T-cell (primary cell): ENCODE data around the gene EXOC6. TPM values are rescaled to one million over a fixed set of nuclear protein-coding genes. Genes with fewer than 3 reads are reported as not detected.

Experiments
- ATAC-seq, 4 experiments: fragments of 200-7000 bp in 3 of 4; fragments of 150-1000 bp in 1 of 4; cut with Tn5 transposase; replicated peaks in 1 of 4; 1 replicate in 3 of 4; 2 replicates in 1 of 4; pipeline ENCODE4 v1.10.0; 2021; ENCODE audit warnings: moderate library complexity in 3 of 4, mild to moderate bottlenecking in 2 of 4, moderate number of reproducible peaks in 1 of 4
- CTCF ChIA-PET, 2 donors: fragments of 300-600 bp; sonication (Branson Sonifier 250); formaldehyde crosslinking; loops; one replicate each; lab custom pipeline; 2022; ENCODE audit warnings: antibody characterized with exemption in 2 of 2; lab: Charles Lee
- POLR2A ChIA-PET, 2 donors: fragments of 300-600 bp; sonication (Branson Sonifier 250); formaldehyde crosslinking; loops; one replicate each; lab custom pipeline; 2022; ENCODE audit warnings: antibody characterized with exemption in 2 of 2; lab: Charles Lee
- DNase-seq, 35 experiments: peaks; one replicate each; pipeline versions ENCODE4 v3.0.0 to v3.0.0-alpha.2; 2013 to 2023
- H3K27ac ChIP-seq: one replicate; pipeline ENCODE4 v1.5.1; 2013; ENCODE audit warnings: low read length
- H3K27me3 ChIP-seq, 2 experiments: replicated peaks in 1 of 2; 1 replicate in 1 of 2; 2 replicates in 1 of 2; pipeline versions ENCODE4 v1.6.1 to v1.7.0; 2013; ENCODE audit warnings: low read length in 1 of 2, mixed read lengths in 1 of 2; ENCODE audit not compliant: control insufficient read depth in 2 of 2, insufficient read depth in 2 of 2; ENCODE audit errors: extremely low read depth in 1 of 2
- H3K36me3 ChIP-seq, 2 donors: 1 replicate in 1 of 2; 2 replicates in 1 of 2; pipeline versions ENCODE4 v1.6.1 to v1.7.0; 2013; ENCODE audit warnings: low read length in 1 of 2; ENCODE audit not compliant: control insufficient read depth in 2 of 2, insufficient read depth in 1 of 2; ENCODE audit errors: extremely low read depth in 1 of 2
- H3K4me1 ChIP-seq, 2 experiments: 1 replicate in 1 of 2; 2 replicates in 1 of 2; pipeline versions ENCODE4 v1.6.1 to v1.7.0; 2013; ENCODE audit warnings: low read length in 2 of 2, mixed read lengths in 1 of 2; ENCODE audit not compliant: insufficient read depth in 2 of 2, control insufficient read depth in 1 of 2; ENCODE audit errors: extremely low read depth in 1 of 2
- H3K4me3 ChIP-seq, 2 donors: 1 replicate in 1 of 2; 2 replicates in 1 of 2; pipeline versions ENCODE4 v1.5.1 to v1.7.0; 2013; ENCODE audit warnings: mild to moderate bottlenecking in 2 of 2, low read length in 1 of 2, moderate library complexity in 1 of 2; ENCODE audit not compliant: control insufficient read depth in 1 of 2; ENCODE audit errors: extremely low read depth in 1 of 2
- H3K9me3 ChIP-seq: 2 replicates; pipeline ENCODE4 v1.7.0; 2013
- H3K27ac Mint-ChIP-seq, 2 donors: one replicate each; pipeline ENCODE4 v1.8.0; 2020 to 2021; ENCODE audit warnings: mild to moderate bottlenecking in 2 of 2, mixed read lengths in 2 of 2
- H3K27me3 Mint-ChIP-seq, 2 donors: one replicate each; pipeline ENCODE4 v1.8.0; 2021 to 2022; ENCODE audit warnings: mixed read lengths in 2 of 2
- H3K36me3 Mint-ChIP-seq: one replicate; pipeline ENCODE4 v1.8.0; 2021; ENCODE audit warnings: mixed read lengths
- H3K4me1 Mint-ChIP-seq, 3 donors: one replicate each; pipeline ENCODE4 v1.8.0; 2020 to 2022; ENCODE audit warnings: mixed read lengths in 3 of 3, mild to moderate bottlenecking in 1 of 3
- H3K4me3 Mint-ChIP-seq, 3 donors: one replicate each; pipeline ENCODE4 v1.8.0; 2020 to 2022; ENCODE audit warnings: mild to moderate bottlenecking in 3 of 3, mixed read lengths in 3 of 3, moderate library complexity in 3 of 3
- H3K9me3 Mint-ChIP-seq, 3 donors: one replicate each; pipeline ENCODE4 v1.8.0; 2020 to 2022; ENCODE audit warnings: mixed read lengths in 3 of 3
- WGBS: methylation state at CpG from one replicate; pipeline ENCODE4 v1.1.5; 2013; ENCODE audit warnings: missing lambda C conversion rate; ENCODE audit not compliant: insufficient coverage; 5-methylcytosine and 5-hydroxymethylcytosine counted together
- total RNA-seq, 35 experiments: library from RNA in 6 of 35; stranded (reverse) in 6 of 35; fragments of 120-200 nt in 1 of 35; gene quantifications; one replicate each; pipeline versions ENCODE4 v1.2.1 to v1.2.4 and lab custom pipeline; 2013 to 2026

Gene EXOC6
- total RNA-seq, 5 donors from 2014 or later (not counting 1 experiment from before 2014, with no cell fraction given), result 8.7 to 13.3 (median 9.7) TPM

- Histone ChIP-seq H3K9me3 (no peaks in the 10 kb centered on the region), H3K4me1 (no peaks in the 10 kb centered on the region), H3K4me3 (no peak overlapping the region), H3K27me3 (no peaks in the 10 kb centered on the region), H3K27ac (no peak overlapping the region), H3K36me3 (no peaks in the 10 kb centered on the region)
- H3K9me3 Mint-ChIP-seq, result no peaks in the 10 kb centered on the region
- no peak for DNase-seq
- WGBS, result 100% methylated on average over 1 of the region's 4 CpGs
- H3K27ac Mint-ChIP-seq, result no peak overlapping the region
- no peak overlapping the region for H3K4me3 Mint-ChIP-seq
- POLR2A ChIA-PET, result no interaction called here
- CTCF ChIA-PET, result interaction anchor here (0.6 to 0.8 kb wide), 2 partner anchors 68 to 96 kb away, joined by 4 to 10 read pairs; no protein-coding TSS in a partner anchor
- no peak for ATAC-seq
- no peaks in the 10 kb centered on the region for H3K27me3 Mint-ChIP-seq
- H3K4me1 Mint-ChIP-seq, result no peaks in the 10 kb centered on the region
- peaks cover 39% of the 10 kb centered on the region for H3K36me3 Mint-ChIP-seq
Measured at GRCh38 chr10:93023013-93023650, 174.8 kb downstream of the EXOC6 start.

- Histone ChIP-seq H3K27ac (no peak overlapping the region), H3K36me3 (no peaks in the 10 kb centered on the region), H3K27me3 (no peaks in the 10 kb centered on the region), H3K4me1 (no peaks in the 10 kb centered on the region), H3K9me3 (no peaks in the 10 kb centered on the region), H3K4me3 (no peak overlapping the region)
- H3K4me3 Mint-ChIP-seq, result no peak overlapping the region
- peaks cover 43% of the 10 kb centered on the region for H3K36me3 Mint-ChIP-seq
- ChIA-PET CTCF (no interaction called here), POLR2A (no interaction called here)
- DNase-seq, result no peak
- H3K27me3 Mint-ChIP-seq, result no peaks in the 10 kb centered on the region
- no peaks in the 10 kb centered on the region for H3K4me1 Mint-ChIP-seq
- no peaks in the 10 kb centered on the region for H3K9me3 Mint-ChIP-seq
- ATAC-seq, result no peak
- no peak overlapping the region for H3K27ac Mint-ChIP-seq
- WGBS, result no CpG with 5 or more reads among the region's 2 CpGs
Measured at GRCh38 chr10:93026072-93026471, 177.8 kb downstream of the EXOC6 start.

- no peak for DNase-seq
Measured at GRCh38 chr10:93027508-93027907, 179.2 kb downstream of the EXOC6 start.

GRCh38 chr10:93028883-93029282 lies 180.6 kb downstream of the EXOC6 start:
- DNase-seq (no peak), ATAC-seq (no peak)
- Mint-ChIP-seq H3K9me3 (no peaks in the 10 kb centered on the region), H3K27me3 (no peaks in the 10 kb centered on the region), H3K36me3 (peaks cover 41% of the 10 kb centered on the region), H3K4me3 (no peak overlapping the region), H3K27ac (no peak overlapping the region), H3K4me1 (no peaks in the 10 kb centered on the region)
- Histone ChIP-seq H3K4me3 (no peak overlapping the region), H3K27me3 (no peaks in the 10 kb centered on the region), H3K27ac (no peak overlapping the region), H3K9me3 (no peaks in the 10 kb centered on the region), H3K36me3 (no peaks in the 10 kb centered on the region), H3K4me1 (no peaks in the 10 kb centered on the region)
- ChIA-PET CTCF (no interaction called here), POLR2A (no interaction called here)
- WGBS, result no CpG with 5 or more reads among the region's 2 CpGs

More at GRCh38 chr10:93027508-93027907, 179.2 kb downstream of the EXOC6 start:
- H3K27ac Mint-ChIP-seq, result no peak overlapping the region
- H3K4me1 Mint-ChIP-seq, result no peaks in the 10 kb centered on the region
- no peaks in the 10 kb centered on the region for H3K27me3 Mint-ChIP-seq
- Histone ChIP-seq H3K4me3 (no peak overlapping the region), H3K27ac (no peak overlapping the region), H3K27me3 (no peaks in the 10 kb centered on the region), H3K4me1 (no peaks in the 10 kb centered on the region), H3K9me3 (no peaks in the 10 kb centered on the region), H3K36me3 (no peaks in the 10 kb centered on the region)
- ChIA-PET CTCF (no interaction called here), POLR2A (no interaction called here)
- H3K4me3 Mint-ChIP-seq, result no peak overlapping the region
- ATAC-seq, result no peak
- no peaks in the 10 kb centered on the region for H3K9me3 Mint-ChIP-seq
- peaks cover 43% of the 10 kb centered on the region for H3K36me3 Mint-ChIP-seq

- H3K27me3 Mint-ChIP-seq, result no peaks in the 10 kb centered on the region
Measured at GRCh38 chr10:93030409-93030808, 182.1 kb downstream of the EXOC6 start.

GRCh38 chr10:93032105-93032808 lies 183.9 kb downstream of the EXOC6 start:
- no peak overlapping the region for H3K27ac Mint-ChIP-seq
- WGBS, result 100% methylated on average over 2 of the region's 5 CpGs

More at GRCh38 chr10:93030409-93030808, 182.1 kb downstream of the EXOC6 start:
- DNase-seq (no peak), ATAC-seq (no peak)
- no peak overlapping the region for H3K4me3 Mint-ChIP-seq
- no peaks in the 10 kb centered on the region for H3K9me3 Mint-ChIP-seq
- ChIA-PET CTCF (interaction anchor here in 1 of 2 donors (0.7 kb wide), 1 partner anchor 1137 kb away, joined by 3 read pairs; no protein-coding TSS in a partner anchor), POLR2A (interaction anchor here in 1 of 2 donors (0.6 kb wide), 1 partner anchor 109 kb away, joined by 3 read pairs; no protein-coding TSS in a partner anchor)
- no peaks in the 10 kb centered on the region for H3K4me1 ChIP-seq
- H3K27me3 ChIP-seq, result no peaks in the 10 kb centered on the region
- peaks cover 40% of the 10 kb centered on the region for H3K36me3 Mint-ChIP-seq
- no peak overlapping the region for H3K4me3 ChIP-seq
- H3K4me1 Mint-ChIP-seq, result no peaks in the 10 kb centered on the region
- no peaks in the 10 kb centered on the region for H3K36me3 ChIP-seq
- H3K27ac Mint-ChIP-seq, result no peak overlapping the region
- no peak overlapping the region for H3K27ac ChIP-seq
- no peaks in the 10 kb centered on the region for H3K9me3 ChIP-seq

More at GRCh38 chr10:93032105-93032808, 183.9 kb downstream of the EXOC6 start:
- H3K9me3 ChIP-seq, result no peaks in the 10 kb centered on the region
- H3K4me1 Mint-ChIP-seq, result no peaks in the 10 kb centered on the region
- H3K27me3 Mint-ChIP-seq, result no peaks in the 10 kb centered on the region
- CTCF ChIA-PET, result no interaction called here
- H3K36me3 Mint-ChIP-seq, result peaks cover 26% of the 10 kb centered on the region
- H3K27me3 ChIP-seq, result no peaks in the 10 kb centered on the region
- no peak overlapping the region for H3K4me3 ChIP-seq
- no peaks in the 10 kb centered on the region for H3K36me3 ChIP-seq
- POLR2A ChIA-PET, result no interaction called here
- no peak overlapping the region for H3K4me3 Mint-ChIP-seq
- H3K27ac ChIP-seq, result no peak overlapping the region
- ATAC-seq (no peak), DNase-seq (no peak)
- no peaks in the 10 kb centered on the region for H3K4me1 ChIP-seq
- no peaks in the 10 kb centered on the region for H3K9me3 Mint-ChIP-seq
